Ectodermal cell (in vitro differentiated cells): ENCODE results near the gene MRPL17.
"Not testable (repeated sequence)": the region's sequence is repeated elsewhere in the genome, so short reads cannot be mapped to it uniquely, and the experiment has no call there.

Experiments used
- H3K27ac ChIP-seq: 2 replicates; pipeline ENCODE4 v1.7.0; 2013; ENCODE audit warnings: mild to moderate bottlenecking, low read depth, low read length; ENCODE audit not compliant: insufficient read depth, poor library complexity, severe bottlenecking
- H3K27me3 ChIP-seq: 2 replicates; pipeline ENCODE4 v1.7.0; 2013; ENCODE audit warnings: mild to moderate bottlenecking, low read length; ENCODE audit not compliant: insufficient read depth, control insufficient read depth, poor library complexity, severe bottlenecking
- H3K36me3 ChIP-seq: one replicate; pipeline ENCODE4 v1.7.0; 2013; ENCODE audit warnings: low read length; ENCODE audit not compliant: control insufficient read depth, insufficient read depth
- H3K4me1 ChIP-seq: one replicate; pipeline ENCODE4 v1.7.0; 2013; ENCODE audit warnings: low read length; ENCODE audit not compliant: control insufficient read depth, insufficient read depth
- H3K4me3 ChIP-seq: 2 replicates; pipeline ENCODE4 v1.7.0; 2013; ENCODE audit warnings: low read depth, low read length, control low read depth; ENCODE audit not compliant: insufficient read depth
- H3K9me3 ChIP-seq: 2 replicates; pipeline ENCODE4 v1.7.0; 2013; ENCODE audit warnings: mild to moderate bottlenecking, low read length, moderate library complexity; ENCODE audit not compliant: control insufficient read depth
- WGBS, 2 experiments: methylation state at CpG; one replicate each; pipeline ENCODE4 v1.1.7; 2013; ENCODE audit warnings: missing lambda C conversion rate in 2 of 2; 5-methylcytosine and 5-hydroxymethylcytosine counted together

The MRPL17 gene

GRCh38 chr11:6705905-6706535, 22.9 kb upstream of the MRPL17 start:
- Histone ChIP-seq H3K27me3 (no peaks in the 10 kb centered on the region), H3K4me1 (no peaks in the 10 kb centered on the region), H3K9me3 (no peaks in the 10 kb centered on the region), H3K36me3 (no peaks in the 10 kb centered on the region), H3K27ac (no peak overlapping the region), H3K4me3 (no peak overlapping the region)
- 43 to 53% methylated on average over 7 of the region's 7 CpGs for WGBS, 2 experiments

GRCh38 chr11:6703247-6704063, 20.3 kb upstream of the MRPL17 start:
- Histone ChIP-seq H3K4me3 (no peak overlapping the region), H3K27me3 (no peaks in the 10 kb centered on the region), H3K27ac (no peak overlapping the region), H3K9me3 (no peaks in the 10 kb centered on the region), H3K4me1 (no peaks in the 10 kb centered on the region), H3K36me3 (no peaks in the 10 kb centered on the region)
- WGBS, 2 experiments: 90% methylated on average over 2 of the region's 2 CpGs

DNA sequence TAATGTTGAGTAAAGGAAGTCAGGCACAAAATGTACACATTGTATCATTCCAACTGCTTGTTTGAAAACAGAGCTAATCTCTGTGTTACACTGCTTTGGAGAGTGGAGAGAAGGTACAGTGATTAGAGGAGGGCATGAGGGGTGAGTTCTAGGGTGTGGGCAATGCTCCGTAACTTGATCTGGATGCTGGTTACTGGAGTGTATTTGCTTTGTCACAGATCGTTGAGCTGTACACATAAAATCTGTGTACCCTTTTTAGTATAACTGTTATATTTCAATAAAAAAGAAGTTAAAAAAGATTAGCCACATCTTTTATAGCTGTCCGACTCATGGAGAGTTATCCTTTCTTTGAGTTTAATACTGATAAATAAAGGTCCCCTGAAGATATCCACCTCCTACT, 18.8 kb upstream of the MRPL17 start:
- not testable (repeated sequence) for H3K27me3 ChIP-seq, H3K9me3 ChIP-seq, H3K27ac ChIP-seq, H3K4me1 ChIP-seq, H3K4me3 ChIP-seq, H3K36me3 ChIP-seq
- 79 to 84% methylated on average over 1 to 2 of the region's 3 CpGs for WGBS, 2 experiments

DNA sequence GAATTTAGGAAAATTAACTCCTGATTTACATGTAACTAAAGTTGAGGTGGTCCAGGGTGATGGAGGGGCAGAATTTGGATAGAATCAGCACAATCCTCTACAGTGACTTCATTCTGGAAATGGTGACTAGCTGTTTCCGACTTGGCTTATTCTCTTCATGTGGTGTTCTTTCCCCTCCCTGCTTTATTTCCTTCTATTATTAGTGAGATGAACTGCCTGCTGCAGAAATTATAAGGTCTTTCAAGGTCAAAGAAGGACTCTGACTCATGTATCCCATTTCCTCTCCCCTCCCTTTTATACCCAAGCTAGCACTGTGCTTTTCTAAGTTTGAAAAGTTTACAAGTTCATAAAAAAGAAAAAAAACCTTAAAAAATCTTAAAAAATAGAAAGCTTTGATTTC, 12.2 kb upstream of the MRPL17 start:
- no peaks in the 10 kb centered on the region for H3K27me3 ChIP-seq
- 73 to 90% methylated on average over 1 of the region's 1 CpG for WGBS, 2 experiments
- H3K27ac ChIP-seq: no peak overlapping the region
- H3K4me1 ChIP-seq: no peaks in the 10 kb centered on the region
- no peaks in the 10 kb centered on the region for H3K9me3 ChIP-seq
- no peak overlapping the region for H3K4me3 ChIP-seq
- H3K36me3 ChIP-seq: no peaks in the 10 kb centered on the region

- Histone ChIP-seq H3K9me3 (no peaks in the 10 kb centered on the region), H3K27me3 (no peaks in the 10 kb centered on the region), H3K27ac (no peak overlapping the region), H3K4me3 (no peak overlapping the region), H3K36me3 (no peaks in the 10 kb centered on the region), H3K4me1 (no peaks in the 10 kb centered on the region)
- WGBS, 2 experiments: no CpG with 5 or more reads among the region's 1 CpG
Observed at GRCh38 chr11:6694229-6694535, 11.0 kb upstream of the MRPL17 start.

DNA sequence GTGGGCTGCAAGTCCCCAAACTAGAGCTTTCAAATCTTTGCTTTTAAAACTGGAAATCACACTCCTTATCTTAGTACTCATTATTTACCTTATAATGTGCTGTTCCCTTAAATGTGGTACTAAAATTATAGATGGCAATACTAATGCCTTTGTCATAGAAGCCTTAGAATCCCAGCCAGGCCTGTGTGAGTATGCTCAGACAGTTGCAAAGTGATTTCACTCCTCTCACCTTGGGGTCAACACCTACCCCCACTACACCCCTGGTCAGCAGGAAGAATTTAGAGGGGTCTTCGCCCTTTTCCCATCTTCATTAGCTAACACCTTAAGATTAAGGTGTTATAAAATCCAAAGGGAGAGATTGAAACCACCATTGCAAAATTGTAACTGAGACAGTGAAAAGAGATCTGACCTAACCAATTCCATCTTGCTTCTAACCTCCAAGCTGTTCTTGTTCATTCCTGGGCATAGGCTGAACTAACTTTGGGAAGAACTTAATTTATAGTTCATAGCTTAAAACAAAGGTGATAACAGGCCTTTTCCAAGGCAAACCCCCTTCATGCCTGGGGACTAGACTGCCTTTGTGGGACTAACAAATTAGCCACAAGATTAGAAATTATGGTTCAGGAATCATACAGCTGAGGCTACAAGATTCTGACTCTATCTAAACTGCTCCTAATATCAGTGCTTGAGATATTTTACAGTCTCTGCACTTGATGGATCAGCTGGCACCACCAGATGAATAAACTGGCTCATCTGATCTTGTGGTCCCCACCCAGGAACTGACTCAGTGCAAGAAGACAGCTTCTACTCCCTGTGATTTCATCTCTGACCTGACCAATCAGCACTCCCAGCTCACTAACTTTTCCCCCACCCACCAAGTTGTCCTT, 10.4 kb upstream of the MRPL17 start:
- Histone ChIP-seq H3K9me3 (no peaks in the 10 kb centered on the region), H3K27me3 (no peaks in the 10 kb centered on the region), H3K36me3 (no peaks in the 10 kb centered on the region), H3K4me1 (no peaks in the 10 kb centered on the region), H3K27ac (no peak overlapping the region), H3K4me3 (no peak overlapping the region)
- WGBS, 2 experiments: 100% methylated on average over 1 of the region's 1 CpG; no CpG with 5 or more reads in 1 of the 2 experiments

GRCh38 chr11:6692128-6692527, 9.0 kb upstream of the MRPL17 start:
- H3K4me1 ChIP-seq: no peaks in the 10 kb centered on the region
- H3K27me3 ChIP-seq: no peaks in the 10 kb centered on the region
- no peak overlapping the region for H3K27ac ChIP-seq
- H3K4me3 ChIP-seq: no peak overlapping the region
- H3K36me3 ChIP-seq: no peaks in the 10 kb centered on the region
- no peaks in the 10 kb centered on the region for H3K9me3 ChIP-seq

GRCh38 chr11:6690431-6691132, 7.4 kb upstream of the MRPL17 start:
- H3K9me3 ChIP-seq, H3K27ac ChIP-seq, H3K27me3 ChIP-seq, H3K36me3 ChIP-seq, H3K4me1 ChIP-seq, H3K4me3 ChIP-seq: not testable (repeated sequence)
- 75 to 76% methylated on average over 5 to 7 of the region's 11 CpGs for WGBS, 2 experiments

GRCh38 chr11:6687876-6688275, 4.7 kb upstream of the MRPL17 start:
- Histone ChIP-seq H3K36me3 (no peaks in the 10 kb centered on the region), H3K9me3 (no peaks in the 10 kb centered on the region), H3K27ac (no peak overlapping the region), H3K27me3 (no peaks in the 10 kb centered on the region), H3K4me1 (no peaks in the 10 kb centered on the region), H3K4me3 (no peak overlapping the region)
- WGBS, 2 experiments: 74 to 82% methylated on average over 4 of the region's 4 CpGs

DNA sequence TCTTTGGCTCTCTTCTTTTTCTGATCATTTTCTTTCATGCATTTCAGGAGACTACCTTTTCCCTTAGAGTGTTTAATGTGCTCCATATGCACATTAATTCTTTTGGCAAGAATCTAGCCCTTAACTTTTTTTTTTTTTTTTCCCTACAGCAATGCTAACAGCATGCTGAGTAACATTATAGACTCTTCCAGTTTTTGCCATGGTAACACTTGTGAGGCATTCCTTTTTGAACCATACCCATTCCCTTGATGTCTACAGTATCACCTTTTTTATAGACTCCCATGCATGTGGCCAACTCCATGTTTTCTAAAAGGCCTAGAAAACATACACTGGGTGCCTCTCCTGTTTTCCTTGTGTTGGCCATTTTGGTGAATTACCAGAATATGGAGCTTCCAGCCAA, 2.9 kb upstream of the MRPL17 start:
- no peaks in the 10 kb centered on the region for H3K27me3 ChIP-seq
- H3K9me3 ChIP-seq: no peaks in the 10 kb centered on the region
- H3K27ac ChIP-seq: no peak overlapping the region
- H3K4me1 ChIP-seq: peaks cover 6% of the 10 kb centered on the region
- H3K36me3 ChIP-seq: peaks cover 5% of the 10 kb centered on the region
- no peak overlapping the region for H3K4me3 ChIP-seq
